Dendritic cell treated with granulocyte-macrophage colony-stimulating factor and Interleukin-4, amounts not matched to agents 40 ng/mL and 50 ng/mL, for 4 days (primary cell): ENCODE measurements around the gene BAHD1.

ENCODE experiments used
- H3K27ac Mint-ChIP-seq: one replicate; pipeline ENCODE4 v1.8.0; 2022; ENCODE audit warnings: mild to moderate bottlenecking, mixed read lengths
- H3K27me3 Mint-ChIP-seq: one replicate; pipeline ENCODE4 v1.8.0; 2022; ENCODE audit warnings: mild to moderate bottlenecking, mixed read lengths
- H3K36me3 Mint-ChIP-seq: one replicate; pipeline ENCODE4 v1.8.0; 2022; ENCODE audit warnings: low read depth, mixed read lengths
- H3K4me1 Mint-ChIP-seq: one replicate; pipeline ENCODE4 v1.8.0; 2022; ENCODE audit warnings: low read depth, mixed read lengths
- H3K4me3 Mint-ChIP-seq: one replicate; pipeline ENCODE4 v1.8.0; 2022; ENCODE audit warnings: mild to moderate bottlenecking, moderate library complexity, mixed read lengths
- H3K9me3 Mint-ChIP-seq: one replicate; pipeline ENCODE4 v1.8.0; 2022; ENCODE audit warnings: mixed read lengths
- intact Hi-C: fragments of 100-400 bp; cut with micrococcal nuclease; formaldehyde crosslinking; loops from one replicate; pipeline ENCODE4 v1.15.0; 2022

Gene BAHD1

DNA sequence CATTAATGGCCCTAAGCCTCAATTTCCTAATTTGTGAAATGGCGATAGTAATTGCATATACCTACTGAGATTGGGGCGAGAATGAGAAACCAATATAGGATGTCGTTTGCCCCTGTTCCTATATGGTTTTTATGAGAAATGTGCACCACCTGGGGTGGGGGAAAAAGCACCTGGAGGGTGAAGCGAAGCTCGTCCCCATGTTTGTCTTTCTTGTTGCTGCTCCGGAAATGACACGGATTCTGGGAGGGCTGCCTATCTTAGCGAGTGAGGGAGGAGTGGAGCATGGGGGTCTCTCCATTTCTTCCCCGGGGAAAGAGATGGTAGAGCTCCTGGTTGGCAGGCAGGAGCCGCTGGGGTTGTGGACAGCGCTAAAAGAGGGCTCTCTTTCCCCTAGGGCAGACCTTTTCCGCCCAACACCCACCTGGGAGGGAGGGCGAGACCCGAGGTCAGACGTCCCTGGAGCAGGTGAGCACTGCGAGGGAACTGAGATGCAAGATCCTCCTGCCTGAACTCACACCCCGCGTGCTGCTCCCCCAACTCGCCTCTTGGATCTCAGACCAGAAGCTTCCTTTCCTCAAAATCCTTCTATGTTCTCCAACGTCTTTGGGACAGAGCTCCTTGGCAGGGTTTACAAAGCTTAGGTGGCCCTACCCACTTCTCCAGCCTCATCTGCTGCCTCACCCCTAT, 5.6 kb upstream of the BAHD1 start:
- intact Hi-C loops = no loop called here
- no peak overlapping the region for H3K27ac Mint-ChIP-seq
- no peak overlapping the region for H3K4me3 Mint-ChIP-seq
- H3K36me3 Mint-ChIP-seq = no peaks in the 10 kb centered on the region
- H3K27me3 Mint-ChIP-seq = peaks cover 66% of the 10 kb centered on the region
- H3K9me3 Mint-ChIP-seq = no peaks in the 10 kb centered on the region
- peaks cover 36% of the 10 kb centered on the region for H3K4me1 Mint-ChIP-seq

GRCh38 chr15:40435710-40436089, 5.1 kb upstream of the BAHD1 start:
- no peak overlapping the region for H3K27ac Mint-ChIP-seq
- no peaks in the 10 kb centered on the region for H3K36me3 Mint-ChIP-seq
- H3K4me3 Mint-ChIP-seq = no peak overlapping the region
- no peaks in the 10 kb centered on the region for H3K9me3 Mint-ChIP-seq
- peaks cover 64% of the 10 kb centered on the region for H3K27me3 Mint-ChIP-seq
- intact Hi-C loops = no loop called here
- peaks cover 39% of the 10 kb centered on the region for H3K4me1 Mint-ChIP-seq

DNA sequence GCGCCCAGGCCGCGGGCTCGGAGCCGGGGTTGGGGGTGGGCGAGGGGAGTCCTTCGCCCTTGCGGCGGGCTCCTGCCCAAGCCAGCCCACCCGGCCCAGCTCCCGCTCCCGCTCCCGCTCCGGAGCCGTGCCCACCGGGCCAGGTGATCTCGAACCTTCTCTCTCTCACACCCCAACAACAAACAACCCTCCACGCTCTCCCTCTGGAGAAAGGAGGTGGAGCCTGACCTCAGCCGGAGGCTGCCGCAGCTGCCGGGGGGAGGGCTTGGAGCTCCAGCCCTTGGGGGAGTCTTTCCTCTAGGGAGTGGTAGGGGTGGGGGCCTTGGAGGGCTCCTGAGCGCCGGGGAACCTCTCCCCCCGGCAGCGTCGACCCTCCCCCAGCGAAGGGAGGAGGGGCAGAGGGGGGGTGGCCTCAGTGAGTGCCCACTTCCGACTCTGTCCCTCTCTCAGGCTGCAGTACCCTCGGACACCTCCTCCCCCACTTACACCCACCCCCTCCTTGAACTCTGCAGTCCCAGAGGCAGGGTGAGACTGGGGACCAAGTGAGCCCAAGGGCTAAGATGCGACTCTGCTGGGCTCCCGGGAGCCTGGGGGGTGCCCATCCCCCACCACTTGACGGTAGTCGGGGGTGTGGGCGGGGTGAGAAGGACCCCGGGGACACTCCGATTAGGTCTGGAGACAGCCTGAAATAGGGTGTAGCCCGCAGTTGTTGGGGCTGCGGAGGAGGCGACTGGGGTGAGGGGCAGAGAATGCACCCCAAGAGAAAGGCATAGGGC, 4.4 kb upstream of the BAHD1 start:
- Mint-ChIP-seq H3K27me3 (peaks cover 64% of the 10 kb centered on the region), H3K4me3 (peak overlapping the region; percentile 66), H3K9me3 (no peaks in the 10 kb centered on the region), H3K27ac (no peak overlapping the region), H3K4me1 (peaks cover 39% of the 10 kb centered on the region), H3K36me3 (no peaks in the 10 kb centered on the region)
- intact Hi-C loops = no loop called here

- peaks cover 65% of the 10 kb centered on the region for H3K27me3 Mint-ChIP-seq
- no peak overlapping the region for H3K27ac Mint-ChIP-seq
- H3K36me3 Mint-ChIP-seq = peaks cover 6% of the 10 kb centered on the region
- H3K4me1 Mint-ChIP-seq = peaks cover 39% of the 10 kb centered on the region
- H3K9me3 Mint-ChIP-seq = no peaks in the 10 kb centered on the region
- H3K4me3 Mint-ChIP-seq = peak overlapping the region; percentile 66
- intact Hi-C loops = no loop called here
Observed at GRCh38 chr15:40436892-40437751, 3.6 kb upstream of the BAHD1 start.

DNA sequence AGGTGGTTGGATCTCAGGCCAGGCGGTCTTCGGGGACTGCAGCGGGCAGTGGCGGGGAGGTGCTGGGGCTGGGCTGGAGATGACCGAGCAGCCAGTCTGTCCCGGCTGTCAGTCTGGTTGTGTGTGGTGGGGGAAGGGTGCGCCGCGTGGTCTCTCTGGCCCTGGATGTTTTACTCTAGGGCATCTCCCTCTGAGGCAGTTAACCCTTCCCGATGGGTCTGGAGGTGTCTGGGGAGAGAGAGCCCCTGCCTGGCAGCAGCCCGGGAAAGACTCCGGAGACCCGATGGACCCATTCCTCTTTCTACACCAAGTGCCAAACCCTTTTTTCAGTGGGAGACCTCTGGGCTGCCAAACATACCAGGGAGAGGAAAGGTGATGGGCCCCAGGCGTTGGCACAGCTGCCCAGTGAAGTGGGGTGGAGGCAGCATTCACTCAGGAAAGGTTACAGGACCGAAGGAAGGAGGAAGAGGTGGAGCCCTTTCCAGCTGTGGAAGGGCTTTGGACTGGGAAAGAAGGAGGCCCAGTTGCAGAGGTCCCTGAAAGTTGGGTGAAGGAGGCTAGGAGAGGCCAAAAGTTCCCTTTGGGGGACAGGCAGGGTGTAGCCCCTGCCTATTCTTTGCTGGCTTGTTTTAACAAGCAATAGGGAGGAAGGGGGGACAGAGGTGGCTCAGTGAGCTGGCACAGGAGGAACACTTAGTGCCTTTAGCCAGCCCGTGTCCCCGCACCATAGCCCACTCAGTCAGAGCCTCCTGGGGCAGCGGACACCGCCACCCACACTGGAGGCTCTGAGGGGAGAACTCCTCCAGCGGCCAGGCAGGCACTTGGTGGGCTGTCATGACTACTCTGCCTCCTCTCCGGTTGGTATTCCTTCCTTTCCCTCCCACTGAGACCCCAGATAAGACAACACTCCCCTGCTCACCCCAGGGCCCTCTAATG, 2.7 kb upstream of the BAHD1 start:
- peaks cover 72% of the 10 kb centered on the region for H3K27me3 Mint-ChIP-seq
- H3K27ac Mint-ChIP-seq = no peak overlapping the region
- peaks cover 47% of the 10 kb centered on the region for H3K4me1 Mint-ChIP-seq
- peaks cover 6% of the 10 kb centered on the region for H3K36me3 Mint-ChIP-seq
- no peaks in the 10 kb centered on the region for H3K9me3 Mint-ChIP-seq
- intact Hi-C loops = no loop called here
- H3K4me3 Mint-ChIP-seq = no peak overlapping the region

GRCh38 chr15:40438712-40439111, 2.0 kb upstream of the BAHD1 start:
- Mint-ChIP-seq H3K27ac (no peak overlapping the region), H3K36me3 (peaks cover 6% of the 10 kb centered on the region)
- intact Hi-C loops = no loop called here

GRCh38 chr15:40439461-40439959, 1.2 kb upstream of the BAHD1 start:
- Mint-ChIP-seq H3K27me3 (peaks cover 68% of the 10 kb centered on the region), H3K9me3 (no peaks in the 10 kb centered on the region), H3K4me1 (peaks cover 62% of the 10 kb centered on the region), H3K36me3 (peaks cover 6% of the 10 kb centered on the region), H3K4me3 (peak overlapping the region; percentile 80), H3K27ac (peak overlapping the region; percentile 70)
- intact Hi-C loops = no loop called here

More at GRCh38 chr15:40438712-40439111, 2.0 kb upstream of the BAHD1 start:
- peaks cover 54% of the 10 kb centered on the region for H3K4me1 Mint-ChIP-seq
- peaks cover 70% of the 10 kb centered on the region for H3K27me3 Mint-ChIP-seq
- H3K4me3 Mint-ChIP-seq = no peak overlapping the region
- H3K9me3 Mint-ChIP-seq = no peaks in the 10 kb centered on the region

GRCh38 chr15:40439960-40440742, 602 bp upstream of the BAHD1 start:
- Mint-ChIP-seq H3K27me3 (peaks cover 62% of the 10 kb centered on the region), H3K36me3 (peaks cover 6% of the 10 kb centered on the region), H3K27ac (peak overlapping the region; percentile 70), H3K9me3 (no peaks in the 10 kb centered on the region), H3K4me1 (peaks cover 68% of the 10 kb centered on the region), H3K4me3 (peak overlapping the region; percentile 80)
- intact Hi-C loops = loop anchor here (10.0 kb wide), 1 partner anchor 65 kb away; no protein-coding TSS in a partner anchor

GRCh38 chr15:40441565-40442531, 1.1 kb downstream of the BAHD1 start:
- Mint-ChIP-seq H3K4me1 (peaks cover 61% of the 10 kb centered on the region), H3K36me3 (peaks cover 6% of the 10 kb centered on the region), H3K27me3 (peaks cover 46% of the 10 kb centered on the region), H3K4me3 (peak overlapping the region; percentile 84), H3K9me3 (no peaks in the 10 kb centered on the region), H3K27ac (peak overlapping the region; percentile 66)
- intact Hi-C loops = loop anchor here (10.0 kb wide), 1 partner anchor 63 kb away; no protein-coding TSS in a partner anchor

DNA sequence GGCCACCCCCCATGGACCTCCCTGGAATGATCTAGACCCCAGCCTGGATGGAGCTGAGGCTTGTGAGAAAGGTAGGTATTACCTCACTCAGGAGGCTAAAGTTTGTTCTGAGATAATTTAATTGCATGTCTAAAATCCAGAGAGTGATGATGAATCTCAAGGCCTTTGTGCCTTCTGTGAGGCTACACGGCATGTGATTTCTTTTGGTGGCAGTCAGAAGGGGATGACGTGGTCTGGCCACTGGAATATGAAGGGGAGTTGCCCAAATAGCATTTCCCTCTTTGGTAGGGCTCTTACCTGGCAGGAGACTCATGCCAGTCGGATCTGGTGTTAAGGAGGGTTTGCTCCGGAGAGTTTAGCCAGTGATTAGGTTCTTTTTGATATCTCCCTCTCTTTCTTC, 2.5 kb downstream of the BAHD1 start:
- Mint-ChIP-seq H3K36me3 (peaks cover 6% of the 10 kb centered on the region), H3K4me3 (no peak overlapping the region), H3K4me1 (peaks cover 47% of the 10 kb centered on the region), H3K9me3 (no peaks in the 10 kb centered on the region), H3K27me3 (peaks cover 32% of the 10 kb centered on the region), H3K27ac (no peak overlapping the region)
- intact Hi-C loops = loop anchor here (10.0 kb wide), 1 partner anchor 62 kb away; no protein-coding TSS in a partner anchor

DNA sequence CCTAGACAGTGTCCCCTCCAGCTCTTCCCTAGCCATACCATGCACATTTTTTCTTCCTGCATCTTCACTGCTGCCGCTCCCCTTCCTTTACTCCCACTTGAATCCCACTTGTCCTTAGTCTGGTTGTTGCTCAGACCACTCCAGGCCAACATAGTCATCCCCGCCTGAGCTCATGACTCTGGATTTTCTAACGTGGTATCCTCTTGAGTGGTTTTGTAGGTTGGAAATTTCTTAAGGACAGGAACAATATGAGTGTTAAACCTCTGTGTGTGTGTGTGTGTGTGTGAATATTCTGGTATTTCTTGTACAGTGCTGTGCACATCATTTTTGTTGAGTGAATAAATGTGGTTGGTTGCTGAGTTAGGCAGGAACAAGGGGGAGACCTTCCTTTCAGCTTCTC, 3.1 kb downstream of the BAHD1 start:
- H3K36me3 Mint-ChIP-seq = peaks cover 6% of the 10 kb centered on the region
- peaks cover 26% of the 10 kb centered on the region for H3K27me3 Mint-ChIP-seq
- no peaks in the 10 kb centered on the region for H3K9me3 Mint-ChIP-seq
- intact Hi-C loops = loop anchor here (10.0 kb wide), 1 partner anchor 61 kb away; no protein-coding TSS in a partner anchor
- no peak overlapping the region for H3K4me3 Mint-ChIP-seq
- no peak overlapping the region for H3K27ac Mint-ChIP-seq
- H3K4me1 Mint-ChIP-seq = peaks cover 47% of the 10 kb centered on the region
